IMR-90 (cell line): Measurements from ENCODE around the gene PCCA. TPM values are rescaled to one million over a fixed set of nuclear protein-coding genes. Genes with fewer than 3 reads are reported as not detected.

Source experiments
- ATAC-seq: fragments of 200-7000 bp; cut with Tn5 transposase; 2 replicates; pipeline ENCODE4 v1.9.1; 2020; ENCODE audit warnings: low read depth, mild to moderate bottlenecking, moderate library complexity
- BruUV-seq: library from RNA; stranded (reverse); fragments of 400-500 nt; replicated peaks from 2 replicates; lab custom pipeline; 2021; lab: Mats Ljungman, UMichigan
- CTCF ChIA-PET: fragments of 300-600 bp; formaldehyde crosslinking; extraction: SDS; loops from one replicate; lab custom pipeline; 2021; ENCODE audit warnings: antibody characterized with exemption; lab: Yijun Ruan, JAX
- POLR2A ChIA-PET: fragments of 300-600 bp; sonication (Branson Sonifier 250); formaldehyde crosslinking; loops from one replicate; lab custom pipeline; 2022; ENCODE audit warnings: antibody characterized with exemption; ENCODE audit not compliant: unreplicated experiment; lab: Charles Lee
- DNase-seq: peaks from one replicate; pipeline ENCODE4 v3.0.0; 2013
- H2AFZ ChIP-seq: replicated peaks from 2 replicates; pipeline ENCODE3; 2013; ENCODE audit warnings: low read length, mild to moderate bottlenecking; ENCODE audit not compliant: poor library complexity
- H2AK5ac ChIP-seq: 2 replicates; pipeline ENCODE4 v1.6.1; 2013; ENCODE audit warnings: low read depth, low read length, inconsistent platforms
- H2AK9ac ChIP-seq: replicated peaks from 2 replicates; pipeline ENCODE3; 2013; ENCODE audit warnings: mild to moderate bottlenecking, low read depth, low read length, moderate library complexity; ENCODE audit not compliant: poor library complexity
- H2BK120ac ChIP-seq: 2 replicates; pipeline ENCODE4 v1.6.1; 2013; ENCODE audit warnings: low read depth, low read length, inconsistent platforms
- H2BK15ac ChIP-seq: 3 replicates; pipeline ENCODE4 v1.6.1; 2013; ENCODE audit warnings: low read depth, low read length, inconsistent platforms
- H2BK20ac ChIP-seq: 2 replicates; pipeline ENCODE4 v1.6.1; 2013; ENCODE audit warnings: low read depth, mild to moderate bottlenecking, inconsistent platforms, low read length, moderate library complexity
- H2BK5ac ChIP-seq: 2 replicates; pipeline ENCODE4 v1.6.1; 2013; ENCODE audit warnings: mild to moderate bottlenecking, low read depth, low read length, inconsistent platforms; ENCODE audit not compliant: poor library complexity, severe bottlenecking
- H3K14ac ChIP-seq: replicated peaks from 2 replicates; pipeline ENCODE4 v1.6.1; 2013; ENCODE audit warnings: low read depth, low read length, inconsistent platforms
- H3K18ac ChIP-seq: 2 replicates; pipeline ENCODE4 v1.6.1; 2013; ENCODE audit warnings: low read depth, low read length, control low read depth
- H3K23ac ChIP-seq: 2 replicates; pipeline ENCODE4 v1.6.1; 2013; ENCODE audit warnings: low read depth, low read length, inconsistent platforms
- H3K27ac ChIP-seq: 2 replicates; pipeline ENCODE4 v1.5.1; 2013; ENCODE audit warnings: mild to moderate bottlenecking, control low read depth, low read length; ENCODE audit not compliant: insufficient read depth
- H3K27me3 ChIP-seq: 2 replicates; pipeline ENCODE4 v1.6.1; 2013; ENCODE audit warnings: low read length; ENCODE audit not compliant: control insufficient read depth, insufficient read depth
- H3K36me3 ChIP-seq: 2 replicates; pipeline ENCODE4 v1.6.1; 2013; ENCODE audit warnings: low read length, mixed read lengths; ENCODE audit not compliant: control insufficient read depth, insufficient read depth
- H3K4ac ChIP-seq: 2 replicates; pipeline ENCODE4 v1.6.1; 2013; ENCODE audit warnings: low read depth, low read length, inconsistent platforms
- H3K4me1 ChIP-seq: 2 replicates; pipeline ENCODE4 v1.6.1; 2013; ENCODE audit warnings: low read length, mixed read lengths; ENCODE audit not compliant: control insufficient read depth, insufficient read depth
- H3K4me2 ChIP-seq: 2 replicates; pipeline ENCODE4 v1.6.1; 2013; ENCODE audit warnings: low read depth, mild to moderate bottlenecking, control low read depth, low read length, moderate library complexity
- H3K4me3 ChIP-seq: 2 replicates; pipeline ENCODE4 v1.5.1; 2013; ENCODE audit warnings: low read depth, mild to moderate bottlenecking, control low read depth, low read length, moderate library complexity; ENCODE audit not compliant: insufficient read depth
- H3K56ac ChIP-seq: 2 replicates; pipeline ENCODE4 v1.6.1; 2013; ENCODE audit warnings: low read length, inconsistent platforms; ENCODE audit not compliant: insufficient read depth; ENCODE audit errors: extremely low read depth
- H3K79me1 ChIP-seq, 2 experiments: 2 replicates each; pipeline ENCODE4 v1.6.1; 2013; ENCODE audit warnings: low read length in 2 of 2, inconsistent platforms in 1 of 2, low read depth in 1 of 2
- H3K9ac ChIP-seq: 2 replicates; pipeline ENCODE4 v1.6.1; 2013; ENCODE audit warnings: low read depth, low read length, control low read depth
- H3K9me1 ChIP-seq: 2 replicates; pipeline ENCODE4 v1.6.1; 2013; ENCODE audit warnings: low read length, inconsistent platforms; ENCODE audit not compliant: insufficient read depth
- H3K9me3 ChIP-seq: 2 replicates; pipeline ENCODE4 v1.6.1; 2013; ENCODE audit warnings: low read length; ENCODE audit not compliant: control insufficient read depth, insufficient read depth
- H4K20me1 ChIP-seq: 2 replicates; pipeline ENCODE4 v1.6.1; 2013; ENCODE audit warnings: low read length, inconsistent platforms; ENCODE audit not compliant: insufficient read depth
- H4K5ac ChIP-seq: 2 replicates; pipeline ENCODE4 v1.6.1; 2013; ENCODE audit warnings: mild to moderate bottlenecking, low read depth, low read length, control low read depth
- H4K8ac ChIP-seq, 2 experiments: 2 replicates each; pipeline ENCODE4 v1.6.1; 2013; ENCODE audit warnings: low read depth in 2 of 2, low read length in 2 of 2, control low read depth in 1 of 2, inconsistent platforms in 1 of 2
- H4K91ac ChIP-seq: 2 replicates; pipeline ENCODE4 v1.6.1; 2013; ENCODE audit warnings: low read depth, low read length, inconsistent platforms; ENCODE audit not compliant: insufficient read depth
- BHLHE40 ChIP-seq: fragments of 150-350 bp; IDR thresholded peaks from 2 replicates; pipeline ENCODE4 v1.6.1; 2016; ENCODE audit warnings: mild to moderate bottlenecking, low read depth, low read length
- CEBPB ChIP-seq: IDR thresholded peaks from 2 replicates; pipeline ENCODE4 v1.6.1; 2012; ENCODE audit warnings: low read depth, low read length, improper control_type of control experiment
- CHD1 ChIP-seq: IDR thresholded peaks from 2 replicates; pipeline ENCODE4 v1.6.1; 2012; ENCODE audit warnings: low read depth, low read length, improper control_type of control experiment
- ELK1 ChIP-seq: fragments of 150-350 bp; IDR thresholded peaks from 2 replicates; pipeline ENCODE4 v1.6.1; 2016; ENCODE audit warnings: low read depth, mild to moderate bottlenecking, low read length, moderate library complexity, borderline replicate concordance
- FOS ChIP-seq: fragments of 150-350 bp; IDR thresholded peaks from 2 replicates; pipeline ENCODE4 v1.6.1; 2016; ENCODE audit warnings: low read depth, low read length
- MAFK ChIP-seq: IDR thresholded peaks from 2 replicates; pipeline ENCODE4 v1.6.1; 2012; ENCODE audit warnings: low read depth, low read length, improper control_type of control experiment
- MAZ ChIP-seq: IDR thresholded peaks from 2 replicates; pipeline ENCODE4 v1.6.1; 2012; ENCODE audit warnings: low read depth, mild to moderate bottlenecking, low read length, improper control_type of control experiment, moderate library complexity, borderline replicate concordance
- MXI1 ChIP-seq: IDR thresholded peaks from 2 replicates; pipeline ENCODE4 v1.6.1; 2012; ENCODE audit warnings: low read depth, mild to moderate bottlenecking, low read length, moderate library complexity, borderline replicate concordance
- NFE2L2 ChIP-seq: fragments of 150-350 bp; IDR thresholded peaks from 2 replicates; pipeline ENCODE4 v1.6.1; 2016; ENCODE audit warnings: low read depth, mild to moderate bottlenecking, low read length
- POLR2A ChIP-seq: IDR thresholded peaks from 2 replicates; pipeline ENCODE4 v1.6.1; 2012; ENCODE audit warnings: mild to moderate bottlenecking, low read depth, low read length
- RAD21 ChIP-seq: IDR thresholded peaks from 2 replicates; pipeline ENCODE4 v1.6.1; 2012; ENCODE audit warnings: low read length, improper control_type of control experiment
- RCOR1 ChIP-seq: IDR thresholded peaks from 2 replicates; pipeline ENCODE4 v1.6.1; 2012; ENCODE audit warnings: mild to moderate bottlenecking, low read length, improper control_type of control experiment; ENCODE audit not compliant: insufficient replicate concordance
- RFX5 ChIP-seq: IDR thresholded peaks from 2 replicates; pipeline ENCODE4 v1.8.0; 2012; ENCODE audit warnings: low read depth, mild to moderate bottlenecking, low read length, moderate library complexity
- SMC3 ChIP-seq: fragments of 150-350 bp; IDR thresholded peaks from 2 replicates; pipeline ENCODE4 v1.6.1; 2016; ENCODE audit warnings: low read depth, mild to moderate bottlenecking, antibody characterized with exemption, low read length, moderate library complexity
- USF2 ChIP-seq: fragments of 150-350 bp; IDR thresholded peaks from 2 replicates; pipeline ENCODE4 v1.6.1; 2017; ENCODE audit warnings: mild to moderate bottlenecking, antibody characterized with exemption, low read length, low read depth
- WGBS, 2 experiments: methylation state at CpG; one replicate each; pipeline versions ENCODE4 v1.1.5 to v1.1.7; 2013; ENCODE audit warnings: missing lambda C conversion rate in 2 of 2; ENCODE audit not compliant: insufficient read length in 1 of 2; ENCODE audit errors: extremely low coverage in 2 of 2; 5-methylcytosine and 5-hydroxymethylcytosine counted together
- dilution Hi-C: fragments of 300-500 bp; cut with HindIII; formaldehyde crosslinking; loops from one replicate; pipeline ENCODE4 v1.14.3; 2018; ENCODE audit warnings: low sequenced_read_pairs; ENCODE audit not compliant: unreplicated experiment
- in situ Hi-C: fragments of 300-500 bp; cut with MboI; formaldehyde crosslinking; loops from 3 replicates; pipeline ENCODE4 v1.14.3; 2019; ENCODE audit warnings: low sequenced_read_pairs, inconsistent platforms, mixed read lengths
- intact Hi-C: fragments of 100-400 bp; cut with micrococcal nuclease; formaldehyde crosslinking; loops from 2 replicates; pipeline ENCODE4 v1.10.0; 2022
- polyA plus RNA-seq, 3 experiments: library from polyadenylated mRNA; depleted of rRNA; stranded (reverse); fragments of >200 nt; gene quantifications; 2 replicates each; pipeline ENCODE4 v1.2.3, GENCODE V29; 2012; ENCODE audit warnings: low replicate concordance in 1 of 3
- total RNA-seq: library from RNA; depleted of rRNA; stranded (reverse); fragments of >200 nt; gene quantifications from 2 replicates; pipeline ENCODE4 v1.2.3, GENCODE V29; 2012
- TF ChIP-seq, protein P1 (sequence below): conservative IDR thresholded peaks from 2 replicates; pipeline ENCODE4 v1.5.1; 2012; ENCODE audit warnings: mild to moderate bottlenecking, low read depth, low read length, improper control_type of control experiment

The PCCA gene
- total and polyA plus RNA-seq, 2 of the 4 experiments (the other 2 are of a cell fraction), result 7.6 to 24.0 TPM

GRCh38 chr13:100184095-100184494 lies 95.2 kb downstream of the PCCA start:
- Histone ChIP-seq H2AK5ac (no peak overlapping the region), H3K79me1 (peaks cover 13 to 18% of the 10 kb centered on the region in 2 experiments), H2BK5ac (no peak overlapping the region), H2BK15ac (no peak overlapping the region), H3K27me3 (no peaks in the 10 kb centered on the region), H4K8ac (no peak overlapping the region), H3K9ac (no peak overlapping the region), H3K9me3 (no peaks in the 10 kb centered on the region), H2BK120ac (no peak overlapping the region), H3K36me3 (no peaks in the 10 kb centered on the region), H2BK20ac (no peak overlapping the region), H3K4me3 (no peak overlapping the region), H3K4me2 (no peak overlapping the region), H3K18ac (no peak overlapping the region), H4K20me1 (0 out of 2 replicates have a peak, but pooled peaks cover 5% of the 10 kb centered on the region), H4K5ac (no peak overlapping the region), H3K27ac (no peak overlapping the region), H3K4ac (no peak overlapping the region), H2AK9ac (no peak overlapping the region), H4K91ac (no peak overlapping the region), H2AFZ (no peak overlapping the region), H3K56ac (no peak overlapping the region), H3K23ac (no peak overlapping the region), H3K9me1 (peaks cover 8% of the 10 kb centered on the region; the same call in 1 of the 2 replicates), H3K14ac (no peak overlapping the region), H3K4me1 (no peaks in the 10 kb centered on the region)
- BruUV-seq, result no TSS peak
- ChIA-PET CTCF (interaction anchor here (1.1 kb wide), 1 partner anchor 21 kb away, joined by 3 read pairs; no protein-coding TSS in a partner anchor), POLR2A (no interaction called here)
- dilution Hi-C loops (no loop called here), intact Hi-C loops (no loop called here), in situ Hi-C loops (no loop called here)
- ATAC-seq, result no peak
- WGBS, 2 experiments, result no CpG with 5 or more reads among the region's 3 CpGs
- DNase-seq, result no peak
- TF ChIP-seq ELK1 (no peak), POLR2A (no peak), FOS (no peak), RAD21 (no peak), USF2 (no peak), MAZ (no peak), BHLHE40 (no peak), CHD1 (no peak), CEBPB (no peak), MXI1 (no peak), RCOR1 (no peak), SMC3 (no peak), NFE2L2 (no peak), RFX5 (no peak), MAFK (no peak)
- TF ChIP-seq, protein P1, sequence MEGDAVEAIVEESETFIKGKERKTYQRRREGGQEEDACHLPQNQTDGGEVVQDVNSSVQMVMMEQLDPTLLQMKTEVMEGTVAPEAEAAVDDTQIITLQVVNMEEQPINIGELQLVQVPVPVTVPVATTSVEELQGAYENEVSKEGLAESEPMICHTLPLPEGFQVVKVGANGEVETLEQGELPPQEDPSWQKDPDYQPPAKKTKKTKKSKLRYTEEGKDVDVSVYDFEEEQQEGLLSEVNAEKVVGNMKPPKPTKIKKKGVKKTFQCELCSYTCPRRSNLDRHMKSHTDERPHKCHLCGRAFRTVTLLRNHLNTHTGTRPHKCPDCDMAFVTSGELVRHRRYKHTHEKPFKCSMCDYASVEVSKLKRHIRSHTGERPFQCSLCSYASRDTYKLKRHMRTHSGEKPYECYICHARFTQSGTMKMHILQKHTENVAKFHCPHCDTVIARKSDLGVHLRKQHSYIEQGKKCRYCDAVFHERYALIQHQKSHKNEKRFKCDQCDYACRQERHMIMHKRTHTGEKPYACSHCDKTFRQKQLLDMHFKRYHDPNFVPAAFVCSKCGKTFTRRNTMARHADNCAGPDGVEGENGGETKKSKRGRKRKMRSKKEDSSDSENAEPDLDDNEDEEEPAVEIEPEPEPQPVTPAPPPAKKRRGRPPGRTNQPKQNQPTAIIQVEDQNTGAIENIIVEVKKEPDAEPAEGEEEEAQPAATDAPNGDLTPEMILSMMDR, result no peak
